Transverse colon (tissue), 3 donors: ENCODE data around the gene KRT71.

Experiments used
- CTCF ChIP-seq, 5 experiments: fragments of 200-600 bp in 3 of 5; fragments of 450-650 bp in 2 of 5; sonication (generic) in 3 of 5; IDR thresholded peaks; 1 replicate in 2 of 5; 2 replicates in 3 of 5; pipeline ENCODE4 v1.5.1; 2016 to 2017; ENCODE audit warnings: antibody characterized with exemption in 5 of 5, inconsistent platforms in 3 of 5, mild to moderate bottlenecking in 2 of 5, moderate library complexity in 1 of 5
- POLR2A ChIP-seq: fragments of 450-650 bp; IDR thresholded peaks from one replicate; pipeline ENCODE4 v1.6.1; 2016; ENCODE audit warnings: antibody characterized with exemption, mild to moderate bottlenecking, moderate library complexity

GRCh38 chr12:52575256-52575655 lies 22.3 kb upstream of the KRT71 start:
- no peak for TF ChIP-seq CTCF (IDR thresholded peaks at IDR 0.05)
- TF ChIP-seq POLR2A = no peak
